Stimulated activated CD8-positive, alpha-beta memory T cell treated with anti-CD3 and anti-CD28 coated beads, Interleukin-15, amount 100 ng/mL, for 24 hours (primary cell): Measurements from ENCODE around the gene PXK.

Experiments
- DNase-seq: peaks from one replicate; pipeline ENCODE4 v3.0.0-alpha.2; 2020; ENCODE audit warnings: low read depth

The PXK gene

DNA sequence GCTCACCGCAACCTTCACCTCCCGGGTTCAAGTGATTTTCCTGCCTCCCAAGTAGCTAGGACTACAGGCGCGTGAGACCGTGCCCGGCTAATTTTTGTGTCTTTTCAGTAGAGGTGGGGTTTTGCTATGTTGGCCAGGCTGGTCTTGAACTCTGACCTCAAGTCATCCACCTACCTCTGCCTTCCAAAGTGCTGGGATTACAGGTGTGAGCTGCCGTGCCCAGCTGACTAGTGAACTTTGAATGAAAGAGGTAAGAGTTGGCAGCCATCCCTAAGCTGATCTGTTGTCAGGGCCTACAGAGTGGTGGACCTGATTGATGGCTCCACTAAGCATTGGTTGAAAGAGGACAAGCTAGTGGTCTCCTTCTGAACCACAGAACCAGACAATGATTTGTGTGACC lies 15.3 kb downstream of the PXK start:
- no peak for DNase-seq

DNA sequence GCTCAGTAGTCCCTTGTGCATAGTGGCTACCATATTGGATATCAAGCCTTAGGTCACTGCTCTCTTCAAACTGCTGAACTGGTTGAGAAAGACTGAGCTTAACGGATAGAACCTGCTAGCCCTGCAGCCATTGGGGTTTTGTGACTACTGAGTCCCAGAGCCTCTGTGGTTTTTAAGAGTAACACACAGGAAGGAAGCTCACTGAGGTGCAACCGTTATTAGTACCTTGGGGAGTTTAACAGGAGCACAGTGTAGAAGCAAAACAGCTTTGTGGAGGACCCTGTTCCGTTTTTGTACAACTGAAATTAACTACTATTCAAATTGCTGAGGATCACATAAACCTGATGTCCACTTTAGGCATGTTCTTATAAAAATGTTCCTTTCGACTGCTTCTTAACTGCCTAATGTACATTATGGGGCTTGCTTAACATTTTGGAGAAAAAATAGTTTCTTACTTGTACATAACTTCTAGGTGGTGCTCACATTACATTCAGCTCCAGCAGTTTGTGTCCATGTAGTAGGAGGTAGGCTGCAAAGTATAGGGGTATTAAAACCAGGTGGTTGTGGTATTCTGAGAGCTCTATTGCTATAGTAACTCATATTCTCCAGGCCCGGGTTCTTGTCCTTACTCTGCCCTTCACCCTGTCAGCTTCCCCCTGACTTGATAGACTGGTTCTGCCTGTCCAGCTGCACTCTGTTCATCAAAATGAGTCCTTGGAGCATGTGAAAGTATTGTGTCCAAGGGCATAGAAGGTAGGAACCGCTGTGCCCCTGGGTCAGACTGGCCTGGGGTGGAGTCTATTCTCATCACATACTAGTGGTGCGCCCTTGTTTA lies 17.3 kb downstream of the PXK start:
- no peak for DNase-seq

DNA sequence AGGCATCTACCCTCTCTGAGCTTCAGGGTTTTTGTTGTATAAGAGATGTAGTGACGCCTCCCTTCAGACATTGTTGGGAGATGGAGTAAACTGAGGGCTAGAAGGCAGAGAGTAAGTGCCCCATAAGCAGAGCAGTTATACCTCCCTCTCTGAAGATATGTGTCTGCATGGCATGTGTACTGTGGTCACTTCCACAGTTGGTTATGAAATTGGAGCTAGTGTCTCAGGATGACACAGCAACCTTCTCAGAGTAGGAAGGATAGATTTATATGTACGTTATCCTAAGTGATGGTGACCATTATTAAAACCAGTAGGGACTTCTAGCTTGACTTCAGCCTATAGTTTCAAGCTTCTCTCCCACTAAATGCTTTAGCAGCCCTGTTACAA lies 17.9 kb downstream of the PXK start:
- no peak for DNase-seq

DNA sequence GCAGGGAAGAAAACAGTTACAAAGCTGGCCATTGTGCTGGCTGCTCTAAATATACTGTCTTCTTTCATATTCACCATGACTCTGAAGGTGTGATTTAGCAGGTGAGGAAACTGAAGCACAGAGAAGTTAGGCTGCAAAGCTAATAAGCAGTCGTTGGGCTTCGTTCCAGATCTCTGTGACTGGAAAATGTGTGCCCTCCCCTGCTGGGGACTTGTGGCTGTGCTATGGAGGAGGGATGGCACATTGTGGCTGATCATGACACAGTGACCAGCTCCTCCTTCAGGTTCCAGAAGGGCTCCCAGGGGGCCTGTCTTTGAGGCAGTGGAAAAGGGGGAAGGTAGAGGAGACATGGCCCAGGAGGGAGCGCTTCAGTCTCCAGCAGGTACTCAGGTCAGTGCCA lies 19.2 kb downstream of the PXK start:
- no peak for DNase-seq

DNA sequence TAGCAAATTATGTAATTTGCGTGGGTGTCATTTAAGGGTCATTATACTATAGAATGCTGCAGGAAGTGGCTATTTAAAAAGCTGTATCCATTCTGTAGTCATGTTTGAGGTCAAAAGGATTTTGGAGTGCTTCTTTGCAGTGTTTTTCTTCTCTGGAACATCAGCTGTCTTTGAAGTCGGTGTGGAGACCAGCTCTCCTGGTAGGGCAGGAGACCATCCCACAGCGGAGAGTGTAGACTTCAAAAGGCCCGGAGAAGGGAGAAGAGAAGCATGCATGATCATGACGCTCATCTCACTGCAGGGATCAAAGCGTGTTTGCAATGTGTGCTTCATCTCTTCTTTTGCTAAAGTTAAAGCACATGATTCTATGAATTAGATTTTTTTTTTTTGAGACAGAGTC lies 19.9 kb downstream of the PXK start:
- no peak for DNase-seq

DNA sequence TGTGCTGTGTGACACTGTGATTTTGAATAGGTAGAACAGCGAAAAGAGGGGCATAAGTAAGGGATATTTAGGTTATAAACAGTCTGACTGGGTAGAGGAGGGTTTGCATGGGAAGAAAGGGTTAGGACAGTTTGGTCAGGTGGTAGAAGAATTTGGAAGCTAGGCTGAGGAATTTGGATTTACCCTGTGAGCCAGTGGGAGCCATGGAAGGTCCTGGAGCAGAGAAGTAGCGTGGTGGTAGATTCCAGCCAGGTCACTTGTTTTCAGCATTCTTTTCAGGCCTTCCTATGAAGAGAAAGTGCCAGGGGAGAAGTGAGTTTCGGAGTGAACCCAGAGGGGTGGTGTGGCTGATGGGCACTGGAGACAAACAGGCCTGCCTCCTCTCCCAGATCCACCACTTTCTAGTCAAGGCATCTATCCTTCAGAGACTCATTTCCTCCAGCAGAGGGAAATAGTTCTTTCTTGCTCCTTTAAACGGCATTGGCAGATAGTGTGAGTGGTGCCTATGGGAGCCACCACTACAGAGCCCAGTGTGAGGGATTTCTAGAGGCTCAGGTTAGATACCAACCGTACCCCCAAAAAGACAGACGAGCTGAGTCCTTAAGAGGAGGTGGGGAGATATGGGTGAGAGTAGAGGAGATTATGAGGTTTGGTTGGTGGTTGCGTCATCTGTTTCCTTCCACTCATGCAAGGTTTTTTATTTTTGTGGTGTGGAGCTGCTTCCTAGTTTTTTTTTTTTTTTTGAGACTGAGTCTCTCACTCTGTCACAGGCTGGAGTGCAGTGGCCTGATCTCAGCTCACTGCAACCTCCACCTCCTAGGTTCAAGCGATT lies 21.2 kb downstream of the PXK start:
- no peak for DNase-seq

DNA sequence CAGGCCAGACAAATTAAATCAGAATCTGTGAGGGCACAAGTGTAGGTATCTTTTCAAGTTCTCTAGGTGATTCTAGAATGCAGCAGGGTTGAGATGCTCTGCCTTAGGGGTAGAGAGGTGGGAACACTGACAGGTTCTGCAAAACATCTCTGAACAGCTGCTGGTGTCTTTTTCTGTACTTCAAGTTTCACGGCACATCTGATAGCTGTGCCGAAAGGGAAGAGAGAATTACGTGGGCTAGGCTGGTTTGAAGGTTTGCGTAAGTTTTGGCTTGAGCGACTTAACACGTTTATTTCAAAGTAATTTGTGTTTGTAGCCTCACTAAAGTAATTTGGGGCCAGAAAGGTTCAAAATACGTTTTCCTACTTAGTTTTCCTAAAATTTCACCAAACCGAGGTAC lies 22.5 kb downstream of the PXK start:
- DNase-seq: no peak

DNA sequence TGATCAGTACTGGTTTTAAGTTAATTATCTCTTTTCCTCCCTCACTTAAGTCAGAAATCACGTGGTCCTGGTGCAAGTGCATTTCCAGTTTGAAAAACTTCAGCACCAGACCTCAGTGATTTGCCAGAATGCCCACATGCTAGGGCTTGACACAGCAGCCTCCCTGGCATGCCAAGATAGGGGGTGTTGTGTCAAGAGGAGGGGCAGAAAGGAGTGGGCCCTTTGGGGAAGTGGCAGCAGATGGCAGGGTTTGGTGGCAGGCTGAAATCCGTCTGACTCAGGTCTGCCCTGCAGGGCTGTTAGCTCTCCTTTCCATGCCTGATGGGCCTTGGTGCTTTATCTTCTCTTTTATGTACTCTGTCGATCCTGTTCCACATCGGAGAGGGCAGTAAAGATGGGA lies 23.4 kb downstream of the PXK start:
- no peak for DNase-seq

DNA sequence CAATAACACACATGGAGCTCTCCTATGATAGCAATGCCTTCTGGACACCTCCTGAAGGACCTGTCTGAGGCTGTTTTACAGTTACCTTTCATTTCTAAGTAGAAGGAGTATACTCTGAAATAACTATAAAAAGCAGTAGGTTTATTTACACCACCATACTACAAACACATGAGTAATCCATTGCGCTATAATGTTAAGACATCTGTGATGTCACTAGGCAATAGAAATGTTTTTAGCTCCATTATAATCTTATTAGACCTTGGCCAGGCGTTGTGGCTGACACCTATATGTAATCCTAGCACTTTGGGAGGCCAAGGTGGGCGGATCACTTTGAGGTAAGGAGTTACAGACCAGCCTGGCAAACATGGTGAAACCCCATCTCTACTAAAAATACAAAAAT lies 24.7 kb downstream of the PXK start:
- DNase-seq: no peak

DNA sequence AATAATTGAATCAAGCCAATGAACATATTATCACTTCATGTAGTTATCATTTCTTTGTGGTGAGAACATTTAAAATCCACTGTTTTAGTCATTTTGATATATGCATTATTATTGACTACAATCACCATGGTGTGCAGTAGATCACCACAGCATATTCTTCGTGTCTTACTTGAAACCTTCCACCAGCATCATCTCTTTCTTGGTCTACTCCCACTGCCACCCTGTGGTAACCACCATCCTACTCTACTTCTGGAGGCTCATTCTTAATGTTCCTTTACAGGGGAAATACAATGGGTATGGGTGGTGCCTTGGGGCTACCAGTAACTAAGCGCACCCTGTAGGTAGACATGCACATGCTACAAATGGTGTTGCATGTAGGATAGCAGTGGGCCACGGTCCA lies 25.4 kb downstream of the PXK start:
- no peak for DNase-seq

DNA sequence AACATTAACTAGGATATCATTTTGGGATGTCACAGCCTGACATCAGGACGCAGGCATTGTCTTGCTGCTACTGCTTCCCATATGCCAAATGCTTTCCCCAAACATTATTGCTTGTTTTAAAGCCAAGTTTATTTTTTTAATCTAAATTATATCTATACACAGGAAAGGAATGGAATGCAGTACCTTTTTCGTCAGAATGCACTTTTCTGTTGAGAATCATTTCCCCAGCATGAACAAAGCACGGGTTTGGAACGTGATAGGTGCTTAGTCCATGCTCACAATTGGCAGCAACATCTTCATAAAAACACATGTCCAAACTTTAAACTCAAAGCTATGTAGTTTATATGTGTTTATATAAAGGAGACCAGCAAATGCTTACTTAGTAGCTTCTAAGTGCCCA lies 26.1 kb downstream of the PXK start:
- DNase-seq: no peak

DNA sequence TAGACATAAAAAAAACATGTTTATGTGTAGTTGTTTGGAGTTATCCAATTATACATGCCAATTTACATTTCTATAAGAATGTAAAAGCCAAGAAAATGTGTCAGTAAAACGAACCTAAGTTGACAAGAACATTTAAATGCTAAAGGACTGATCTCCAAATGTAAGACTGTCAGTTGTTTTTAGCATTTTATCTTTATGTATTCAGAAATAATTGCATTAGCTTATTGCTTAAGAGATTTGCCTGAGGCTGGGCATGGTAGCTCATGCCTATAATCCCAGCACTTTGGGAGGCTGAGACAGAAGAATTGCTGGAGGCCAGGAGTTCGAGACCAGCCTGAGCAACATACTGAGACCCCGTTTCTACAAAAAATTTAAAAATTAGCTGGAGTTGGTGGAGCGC lies 26.9 kb downstream of the PXK start:
- no peak for DNase-seq

DNA sequence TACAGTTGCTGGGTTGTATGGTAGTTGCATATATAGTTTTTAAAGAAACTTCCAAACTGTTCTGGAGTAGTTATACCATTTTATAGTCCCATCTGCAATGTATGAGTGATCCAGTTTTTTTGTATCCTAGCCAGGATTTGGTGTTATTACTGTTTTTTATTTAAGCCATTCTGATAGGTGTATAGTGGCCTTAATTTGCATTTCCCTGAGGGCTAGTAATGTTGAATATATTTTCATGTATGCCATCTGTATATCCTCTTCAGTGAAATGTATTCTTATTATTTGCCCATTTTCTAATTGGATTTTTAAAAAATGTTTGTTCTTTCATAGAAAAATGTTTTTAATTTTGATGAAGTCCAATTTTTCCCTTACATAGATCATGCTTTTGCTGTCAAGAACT lies 29.2 kb downstream of the PXK start:
- DNase-seq: no peak

DNA sequence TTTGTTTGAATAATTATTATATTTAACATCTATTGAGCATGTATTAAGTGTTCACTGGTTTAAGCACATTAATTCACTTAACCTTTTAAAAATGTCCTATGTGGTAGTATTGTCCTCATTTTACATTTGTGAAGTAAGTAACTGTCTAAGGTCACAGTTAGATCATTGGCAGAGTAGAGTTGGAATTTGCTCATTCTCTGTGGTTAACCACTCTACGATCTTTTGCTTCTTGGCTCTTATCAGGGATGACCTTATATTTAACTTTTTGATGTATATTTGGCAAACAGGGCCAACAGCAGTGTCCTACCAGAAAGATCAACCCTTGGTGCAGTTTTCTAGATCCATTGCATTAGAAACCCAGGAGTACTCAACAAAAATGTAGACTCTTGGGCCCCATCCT lies 34.0 kb downstream of the PXK start:
- DNase-seq: no peak

DNA sequence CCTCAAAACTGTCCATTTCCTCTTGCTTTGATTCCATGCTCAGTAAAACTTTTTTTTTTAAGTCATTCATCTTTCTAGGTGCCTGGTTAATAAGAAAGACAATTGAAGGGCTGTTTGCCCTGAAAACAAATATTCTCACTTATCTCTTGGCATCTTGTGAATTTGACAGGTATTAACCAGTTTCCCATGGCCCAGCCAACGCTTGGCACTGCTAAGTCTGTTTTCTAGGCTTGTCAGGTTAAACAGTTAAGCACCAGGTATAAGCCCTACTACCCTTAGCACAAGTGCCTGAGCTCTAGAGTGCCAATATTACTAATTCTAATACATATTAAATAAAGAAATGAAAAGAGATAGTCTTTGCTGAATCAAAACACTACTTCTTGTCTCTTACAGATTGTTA lies 36.3 kb downstream of the PXK start:
- no peak for DNase-seq

DNA sequence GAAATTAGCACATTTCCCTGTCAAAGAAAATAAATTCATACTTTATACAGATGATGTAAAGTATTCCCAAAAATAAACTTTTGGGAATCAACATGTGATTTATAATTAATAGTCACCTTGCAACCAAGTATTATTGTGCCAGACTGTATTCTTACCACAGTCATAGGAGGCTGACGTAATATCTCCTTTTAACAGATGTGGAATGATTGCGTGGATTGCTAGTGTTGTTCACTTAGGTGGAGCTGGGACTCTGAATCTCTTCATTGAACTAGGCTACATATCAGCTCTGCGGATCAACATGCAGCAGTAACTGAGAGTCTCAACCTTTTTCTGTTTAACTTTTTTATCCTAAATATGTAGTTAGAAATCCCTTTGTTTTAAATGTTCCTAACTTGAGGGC lies 37.2 kb downstream of the PXK start:
- DNase-seq: no peak

DNA sequence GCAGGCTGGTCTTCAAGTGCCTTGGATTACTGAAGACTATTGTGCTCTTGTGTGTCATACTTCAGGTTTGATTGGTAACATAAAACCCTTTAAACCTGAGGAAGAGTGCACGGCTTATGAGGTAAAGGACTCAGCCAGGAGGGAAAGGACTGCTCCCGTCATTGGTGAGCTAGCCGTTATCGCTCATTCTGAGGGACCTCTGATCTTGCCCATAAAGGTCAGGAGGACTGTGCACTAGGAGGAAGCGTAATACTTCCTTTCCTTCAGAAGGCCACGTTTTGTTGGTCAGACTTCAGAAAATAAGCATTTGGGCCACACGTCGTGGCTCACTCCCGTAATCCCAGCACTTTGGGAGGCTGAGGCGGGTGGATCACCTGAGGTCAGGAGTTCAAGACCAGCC lies 37.7 kb downstream of the PXK start:
- DNase-seq: no peak

DNA sequence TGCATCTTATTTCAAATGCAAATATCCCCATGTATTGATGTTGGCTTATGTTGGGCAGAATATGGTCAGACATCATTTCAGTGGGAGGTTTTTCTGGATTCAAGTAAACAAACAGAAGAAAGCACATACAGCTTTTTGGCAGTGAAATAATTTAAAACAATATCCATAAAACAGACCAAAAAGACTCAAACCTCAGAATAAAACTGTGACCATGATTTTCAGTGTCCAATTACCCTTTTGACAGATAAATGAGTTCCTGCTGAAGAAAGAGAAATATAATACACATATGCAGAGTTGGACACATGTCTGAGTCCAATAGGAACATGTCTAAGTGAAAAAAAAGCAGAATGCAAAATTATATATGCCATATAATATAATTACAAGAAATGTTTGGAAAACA lies 39.1 kb downstream of the PXK start:
- DNase-seq: no peak

DNA sequence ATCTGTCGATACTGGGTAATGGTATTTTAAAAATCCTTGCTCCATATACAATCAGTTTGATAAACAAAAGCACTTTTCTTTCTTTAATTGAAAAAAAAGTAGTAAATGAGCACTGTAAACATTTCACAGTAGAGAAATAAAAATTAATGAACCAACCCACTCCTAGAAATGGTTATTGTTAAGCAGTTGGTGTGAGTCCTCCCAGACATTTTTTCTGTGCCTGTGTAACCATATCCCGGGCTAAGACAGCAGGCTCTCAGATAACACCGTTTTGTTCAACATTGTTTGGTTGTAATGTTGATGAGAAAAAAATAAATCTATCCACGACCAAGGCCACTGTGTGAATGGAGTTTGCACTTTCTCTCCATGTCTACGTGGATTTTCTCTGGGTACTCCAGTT lies 42.6 kb downstream of the PXK start:
- DNase-seq: no peak

DNA sequence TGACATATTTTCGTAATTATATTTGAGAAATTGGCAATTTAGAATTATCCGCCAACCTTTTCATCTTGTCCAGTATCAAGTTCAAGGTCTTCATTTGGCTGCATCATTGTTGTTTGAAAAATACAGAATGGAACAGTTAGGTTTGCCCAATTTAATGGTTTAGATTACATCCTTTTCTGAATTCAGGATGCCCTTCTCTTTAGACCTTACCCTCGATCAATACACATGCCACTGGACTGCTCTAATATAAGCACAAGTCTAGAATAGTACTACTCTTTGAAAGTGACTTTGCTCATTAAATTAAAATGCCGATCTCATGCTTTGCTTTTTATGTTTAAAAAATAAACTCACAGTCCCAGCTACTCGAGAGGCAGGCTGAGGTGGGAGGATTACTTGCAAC lies 44.5 kb downstream of the PXK start:
- no peak for DNase-seq

DNA sequence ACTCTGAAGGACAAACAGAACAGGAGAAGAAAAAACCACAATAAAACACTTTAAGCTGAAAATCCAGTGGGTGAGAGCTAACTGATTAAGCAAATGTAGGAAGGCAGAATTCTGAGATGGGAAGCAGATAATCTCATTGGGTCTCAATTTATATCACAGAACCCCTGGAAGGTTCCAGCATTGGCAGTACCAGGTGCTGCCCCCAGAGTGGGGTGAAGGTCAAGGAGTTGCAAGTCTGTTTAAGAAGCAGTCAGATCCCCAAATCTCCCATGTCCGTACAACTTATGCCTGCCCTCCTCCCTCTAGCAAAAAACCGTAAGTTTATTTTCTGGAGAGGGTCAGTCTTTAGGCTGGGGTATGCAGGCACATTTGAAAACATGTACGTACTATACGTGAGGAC lies 45.1 kb downstream of the PXK start:
- DNase-seq: no peak

DNA sequence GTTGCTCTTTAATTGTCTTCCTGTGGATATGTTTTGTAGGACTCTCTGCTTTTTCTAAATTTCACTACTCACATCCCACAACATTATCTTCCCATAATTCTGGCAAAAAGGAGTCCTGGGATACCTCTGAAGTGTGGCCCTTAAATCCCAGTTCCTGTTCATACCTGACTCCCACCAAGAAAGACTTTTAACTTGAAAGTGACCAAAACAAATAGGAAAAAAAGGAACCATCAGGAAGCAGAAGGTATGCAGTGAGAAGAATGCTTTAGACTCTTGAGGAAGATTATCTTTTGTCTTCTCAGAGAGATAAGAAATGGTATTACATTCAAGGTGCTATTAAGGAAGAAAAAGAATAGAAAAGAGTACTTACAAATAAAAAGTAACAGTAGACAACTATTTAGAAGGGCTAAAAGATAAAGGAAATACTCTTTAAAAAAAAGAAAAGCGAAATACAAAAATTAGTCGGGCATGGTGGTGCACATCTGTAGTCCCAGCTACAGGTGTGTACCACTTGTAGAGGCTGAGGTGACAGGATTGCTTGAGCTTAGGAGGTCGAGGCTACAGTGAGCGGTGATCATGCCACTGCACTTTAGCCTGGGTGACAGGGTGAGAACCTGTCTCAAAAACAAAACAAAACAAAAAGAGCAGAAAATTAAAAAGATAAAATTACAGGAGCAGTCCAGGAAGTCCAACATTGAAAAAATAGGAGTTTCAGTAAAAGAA lies 46.8 kb downstream of the PXK start:
- no peak for DNase-seq

DNA sequence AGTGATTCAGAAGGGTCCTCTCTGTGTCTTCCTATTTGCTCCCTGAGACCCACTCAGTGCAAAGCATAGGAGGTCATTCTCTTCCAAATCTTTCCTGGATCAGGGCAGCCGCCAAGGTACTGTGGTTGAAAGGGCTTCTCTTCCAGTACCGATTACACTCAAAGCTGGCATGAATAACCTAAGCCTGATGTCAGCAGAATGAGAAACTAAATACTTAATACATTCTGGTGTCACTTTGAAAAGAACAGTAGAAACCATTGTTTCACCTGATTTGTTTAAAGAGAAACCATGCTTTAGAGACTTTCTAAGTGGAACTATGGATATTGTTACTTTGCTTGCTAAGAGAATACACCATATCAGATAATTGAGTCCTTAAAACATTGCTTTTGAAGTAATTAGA lies 50.8 kb downstream of the PXK start:
- no peak for DNase-seq
